ENCODE measurements around the gene ZDBF2.
"Not testable (repeated sequence)": the region's sequence is repeated elsewhere in the genome, so short reads cannot be mapped to it uniquely, and the experiment has no call there.

Gene ZDBF2

GRCh38 chr2:206337956-206338355 is 63.5 kb downstream of the ZDBF2 start:
- TF ChIP-seq POLR2A (IDR thresholded peaks at IDR 0.05; ENCODE audit: low read depth, low read length), result no peak
- TF ChIP-seq TAF1 (IDR thresholded peaks at IDR 0.05; ENCODE audit: borderline replicate concordance, low read depth, low read length), result no peak
- no peak for TF ChIP-seq POLR2AphosphoS5 (IDR thresholded peaks at IDR 0.05; ENCODE audit: low read depth, low read length)
- FAIRE-seq (no peak), DNase-seq (ENCODE audit: insufficient read length) (no peak)

- FAIRE-seq (no peak), DNase-seq (ENCODE audit: insufficient read length) (no peak)
- TF ChIP-seq POLR2AphosphoS5 (IDR thresholded peaks at IDR 0.05; ENCODE audit: low read depth, low read length), result no peak
- no peak for TF ChIP-seq POLR2A (IDR thresholded peaks at IDR 0.05; ENCODE audit: low read depth, low read length)
- no peak for TF ChIP-seq TAF1 (IDR thresholded peaks at IDR 0.05; ENCODE audit: borderline replicate concordance, low read depth, low read length)
Observed at GRCh38 chr2:206341396-206341795, 66.9 kb downstream of the ZDBF2 start.

GRCh38 chr2:206343144-206343543 is 68.7 kb downstream of the ZDBF2 start:
- FAIRE-seq, result no peak
- TF ChIP-seq POLR2AphosphoS5 (IDR thresholded peaks at IDR 0.05; ENCODE audit: low read depth, low read length) (no peak), POLR2A (IDR thresholded peaks at IDR 0.05; ENCODE audit: low read depth, low read length) (no peak), TAF1 (IDR thresholded peaks at IDR 0.05; ENCODE audit: borderline replicate concordance, low read depth, low read length) (no peak)
- DNase-seq (ENCODE audit: insufficient read length), result no peak

DNA sequence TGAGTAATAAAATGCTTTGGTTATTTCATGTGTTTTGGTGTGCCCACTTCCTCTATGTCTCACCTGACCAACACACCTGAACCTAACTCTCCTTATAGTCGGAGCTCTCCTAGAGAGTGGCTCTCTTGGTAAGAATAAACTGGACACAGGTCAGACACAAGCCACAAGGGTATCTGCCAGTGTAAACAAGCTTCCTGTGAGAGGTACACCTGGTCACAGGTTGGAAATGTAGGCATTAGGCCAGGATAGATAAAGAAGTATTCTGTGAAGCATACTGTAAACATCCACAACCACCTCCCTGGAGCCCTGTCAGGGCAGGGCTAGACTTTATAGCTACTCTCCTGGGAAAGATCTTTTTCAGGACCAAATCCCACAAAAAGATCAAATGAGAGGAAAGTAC is 69.4 kb downstream of the ZDBF2 start:
- FAIRE-seq, result no peak
- TF ChIP-seq TAF1 (IDR thresholded peaks at IDR 0.05; ENCODE audit: borderline replicate concordance, low read depth, low read length) (no peak), POLR2A (IDR thresholded peaks at IDR 0.05; ENCODE audit: low read depth, low read length) (no peak), POLR2AphosphoS5 (IDR thresholded peaks at IDR 0.05; ENCODE audit: low read depth, low read length) (no peak)
- no peak for DNase-seq (ENCODE audit: insufficient read length)

DNA sequence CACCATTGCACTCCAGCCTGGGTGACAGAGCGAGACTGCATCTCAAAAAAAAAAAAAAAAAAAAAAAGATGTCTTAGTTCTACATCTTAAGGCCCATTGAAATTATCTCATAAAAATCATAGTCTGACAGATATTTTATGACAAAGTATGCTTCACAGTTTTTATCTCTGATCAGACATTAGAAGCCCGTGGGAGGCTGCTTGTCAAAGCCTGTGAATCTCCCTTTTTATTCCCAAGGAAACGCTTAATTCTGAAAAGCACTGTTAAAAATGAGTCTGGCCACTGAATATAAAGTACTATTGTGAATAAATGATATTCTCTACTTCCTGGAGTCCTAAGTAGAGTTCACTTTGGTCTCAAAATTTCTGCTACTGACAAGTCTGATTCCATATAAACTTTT is 71.1 kb downstream of the ZDBF2 start:
- TF ChIP-seq POLR2AphosphoS5 (IDR thresholded peaks at IDR 0.05; ENCODE audit: low read depth, low read length) (no peak), POLR2A (IDR thresholded peaks at IDR 0.05; ENCODE audit: low read depth, low read length) (no peak), TAF1 (IDR thresholded peaks at IDR 0.05; ENCODE audit: borderline replicate concordance, low read depth, low read length) (no peak)
- FAIRE-seq (no peak), DNase-seq (ENCODE audit: insufficient read length) (no peak)

GRCh38 chr2:206349375-206349774 is 74.9 kb downstream of the ZDBF2 start:
- no peak for DNase-seq (ENCODE audit: insufficient read length)
- FAIRE-seq, result no peak
- TF ChIP-seq POLR2A (IDR thresholded peaks at IDR 0.05; ENCODE audit: low read depth, low read length) (no peak), POLR2AphosphoS5 (IDR thresholded peaks at IDR 0.05; ENCODE audit: low read depth, low read length) (no peak), TAF1 (IDR thresholded peaks at IDR 0.05; ENCODE audit: borderline replicate concordance, low read depth, low read length) (no peak)

- no peak for FAIRE-seq
- TF ChIP-seq POLR2A (IDR thresholded peaks at IDR 0.05; ENCODE audit: low read depth, low read length), result no peak
- TF ChIP-seq TAF1 (IDR thresholded peaks at IDR 0.05; ENCODE audit: borderline replicate concordance, low read depth, low read length), result no peak
Observed at GRCh38 chr2:206352571-206352970, 78.1 kb downstream of the ZDBF2 start.

DNA sequence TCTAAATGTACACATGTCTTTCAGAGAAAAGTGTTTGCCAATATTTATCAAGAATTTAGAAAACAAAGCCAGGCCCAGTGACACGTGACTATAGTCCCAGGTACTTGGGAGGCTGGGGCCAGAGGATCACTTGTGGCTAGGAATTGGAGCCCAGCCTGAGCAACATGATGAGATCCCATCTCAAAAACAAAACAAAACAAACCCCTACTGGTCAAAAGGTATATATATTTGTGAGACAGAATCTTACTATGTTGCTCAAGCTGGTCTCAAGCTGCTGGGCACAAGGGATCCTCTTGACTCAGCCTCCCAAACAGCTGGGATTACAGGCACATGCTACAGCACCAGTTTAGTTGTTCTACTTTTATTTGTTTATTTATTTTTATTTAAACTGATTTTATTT is 79.2 kb downstream of the ZDBF2 start:
- no peak for FAIRE-seq
- TF ChIP-seq POLR2AphosphoS5 (IDR thresholded peaks at IDR 0.05; ENCODE audit: low read depth, low read length) (no peak), TAF1 (IDR thresholded peaks at IDR 0.05; ENCODE audit: borderline replicate concordance, low read depth, low read length) (no peak), POLR2A (IDR thresholded peaks at IDR 0.05; ENCODE audit: low read depth, low read length) (no peak)
- no peak for DNase-seq (ENCODE audit: insufficient read length)

More at GRCh38 chr2:206352571-206352970, 78.1 kb downstream of the ZDBF2 start:
- no peak for DNase-seq (ENCODE audit: insufficient read length)

DNA sequence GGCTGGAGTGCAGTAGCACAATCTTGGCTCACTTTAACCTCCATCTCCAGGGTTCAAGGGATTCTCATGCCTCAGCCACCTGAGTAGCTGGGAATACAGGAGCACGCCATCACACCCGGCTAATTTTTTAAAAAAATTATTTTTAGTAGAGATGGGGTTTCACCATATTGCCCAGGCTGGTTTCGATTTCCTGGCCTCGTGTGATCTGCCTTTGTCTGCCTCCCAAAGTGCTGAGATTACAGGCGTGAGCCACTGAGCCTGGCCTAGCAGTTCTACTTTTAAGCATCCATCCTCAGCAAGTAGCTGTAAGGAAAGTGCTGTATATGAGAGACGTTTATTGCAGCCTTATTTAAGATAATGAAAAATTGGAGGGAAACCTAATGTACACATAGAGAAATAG is 79.7 kb downstream of the ZDBF2 start:
- TF ChIP-seq POLR2AphosphoS5 (IDR thresholded peaks at IDR 0.05; ENCODE audit: low read depth, low read length), result no peak
- TF ChIP-seq POLR2A (IDR thresholded peaks at IDR 0.05; ENCODE audit: low read depth, low read length), result no peak
- TF ChIP-seq TAF1 (IDR thresholded peaks at IDR 0.05; ENCODE audit: borderline replicate concordance, low read depth, low read length), result no peak
- no peak for FAIRE-seq

DNA sequence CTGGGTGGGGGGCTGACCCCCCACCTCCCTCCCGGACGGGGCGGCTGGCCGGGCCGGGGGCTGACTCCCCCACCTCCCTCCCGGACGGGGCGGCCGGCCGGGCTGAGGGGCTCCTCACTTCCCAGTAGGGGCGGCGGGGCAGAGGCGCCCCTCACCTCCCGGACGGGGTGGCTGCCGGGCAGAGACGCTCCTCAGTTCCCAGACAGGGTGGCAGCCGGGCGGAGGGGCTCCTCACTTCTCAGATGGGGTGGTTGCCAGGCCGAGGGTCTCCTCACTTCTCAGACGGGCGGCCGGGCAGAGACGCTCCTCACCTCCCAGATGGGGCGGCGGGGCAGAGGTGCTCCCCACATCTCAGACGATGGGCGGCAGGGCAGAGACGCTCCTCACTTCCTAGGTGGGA is 82.4 kb downstream of the ZDBF2 start:
- not testable (repeated sequence) for FAIRE-seq; DNase-seq (ENCODE audit: insufficient read length)

More for the DNA sequence above, 79.7 kb downstream of the ZDBF2 start:
- DNase-seq (ENCODE audit: insufficient read length), result no peak

DNA sequence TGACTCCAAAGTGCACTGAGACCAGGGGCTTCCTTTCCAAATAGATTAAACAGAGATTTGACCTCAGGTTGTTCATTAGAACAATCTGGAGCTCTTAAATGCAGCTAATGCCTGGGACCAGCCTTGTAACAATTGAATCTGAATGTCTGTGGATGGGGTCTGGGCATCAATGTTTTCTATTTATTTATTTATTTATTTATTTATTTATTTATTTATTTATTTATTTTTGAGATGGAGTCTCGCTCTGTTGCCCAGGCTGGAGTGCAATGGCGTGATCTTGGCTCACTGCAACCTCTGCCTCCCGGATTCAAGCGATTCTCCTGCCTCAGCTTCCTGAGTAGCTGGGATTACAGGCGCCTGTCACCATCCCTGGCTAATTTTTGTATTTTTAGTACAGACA is 86.4 kb downstream of the ZDBF2 start:
- not testable (repeated sequence) for FAIRE-seq

DNA sequence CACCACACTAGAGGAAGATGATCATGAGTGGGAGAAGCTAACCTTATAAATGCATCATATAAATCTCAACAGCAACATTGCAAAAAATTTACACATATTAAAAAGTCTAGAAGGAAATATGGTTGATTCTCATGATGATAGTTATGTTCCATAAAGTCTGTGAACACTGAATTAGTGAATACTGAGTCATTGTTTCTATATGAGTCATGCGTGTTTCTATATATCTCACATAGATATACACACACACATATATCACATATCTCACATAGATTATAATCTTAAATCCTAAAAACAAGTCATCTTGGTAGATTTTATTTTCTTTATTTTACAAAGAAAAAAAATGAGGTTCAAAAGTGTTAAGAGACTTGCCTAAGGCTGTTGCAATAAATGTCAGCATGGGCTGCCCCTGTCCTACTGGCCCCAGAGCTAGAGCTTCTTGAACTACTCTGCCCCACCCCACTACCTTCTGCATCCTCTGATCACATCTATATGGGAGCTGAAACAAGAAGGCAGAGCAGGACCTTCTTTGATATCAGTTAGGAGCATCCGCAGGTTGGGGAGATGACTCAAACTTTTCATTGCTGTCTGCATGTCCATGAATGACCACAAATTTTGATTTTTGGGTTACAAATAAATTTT is 87.1 kb downstream of the ZDBF2 start:
- DNase-seq (ENCODE audit: insufficient read length) (no peak), FAIRE-seq (peak; percentile 21)
- TF ChIP-seq POLR2AphosphoS5 (IDR thresholded peaks at IDR 0.05; ENCODE audit: low read depth, low read length) (no peak), POLR2A (IDR thresholded peaks at IDR 0.05; ENCODE audit: low read depth, low read length) (no peak), TAF1 (IDR thresholded peaks at IDR 0.05; ENCODE audit: borderline replicate concordance, low read depth, low read length) (no peak)

More for the DNA sequence above, 86.4 kb downstream of the ZDBF2 start:
- DNase-seq (ENCODE audit: insufficient read length), result not testable (repeated sequence)

Data from GM12892 (cell line).